ENCODE data around the gene PLXNA4. TPM values are rescaled to one million over a fixed set of nuclear protein-coding genes. Genes with fewer than 3 reads are reported as not detected.
"Not testable (repeated sequence)": the region's sequence is repeated elsewhere in the genome, so short reads cannot be mapped to it uniquely, and the experiment has no call there.

The PLXNA4 gene
- total RNA-seq, 2 experiments from 2014 or later = 0.18 to 0.70 TPM

DNA sequence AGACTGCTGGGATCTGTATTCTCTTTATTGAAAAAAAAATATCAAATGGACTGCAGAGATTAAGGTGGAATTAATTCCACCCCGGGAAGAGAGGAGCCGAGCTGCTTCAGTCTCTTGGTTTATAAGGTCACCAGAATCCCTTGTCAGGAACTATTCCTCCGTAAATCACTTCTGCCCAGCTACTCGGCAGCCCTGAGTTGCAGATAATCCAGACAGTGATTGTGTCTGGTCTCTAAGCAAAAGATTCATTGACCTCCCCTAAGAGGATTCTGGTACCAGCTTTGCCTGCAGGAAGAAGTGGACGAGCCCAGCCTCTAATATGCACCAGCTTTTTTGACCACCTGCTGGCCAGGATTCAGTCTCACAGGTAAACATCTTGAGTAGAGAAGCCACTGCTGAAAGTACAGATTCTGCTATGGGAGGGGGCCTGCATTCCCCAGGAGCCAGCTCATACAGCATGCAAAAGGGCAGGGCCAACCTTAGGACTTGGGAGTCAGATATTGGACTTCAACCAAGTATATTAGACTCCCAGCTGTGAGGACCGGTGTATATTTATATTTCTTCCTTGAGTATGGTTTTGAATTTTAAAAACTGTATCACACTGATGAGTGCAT lies 27.1 kb upstream of the PLXNA4 start:
- Mint-ChIP-seq H3K9me3 (no peaks in the 10 kb centered on the region), H3K27me3 (no peaks in the 10 kb centered on the region), H3K4me1 (ENCODE audit: low read depth) (no peaks in the 10 kb centered on the region), H3K27ac (no peak overlapping the region), H3K4me3 (no peak overlapping the region), H3K36me3 (ENCODE audit: low read depth) (no peaks in the 10 kb centered on the region)
- POLR2A ChIA-PET = no interaction called here
- TF ChIP-seq, protein P1, sequence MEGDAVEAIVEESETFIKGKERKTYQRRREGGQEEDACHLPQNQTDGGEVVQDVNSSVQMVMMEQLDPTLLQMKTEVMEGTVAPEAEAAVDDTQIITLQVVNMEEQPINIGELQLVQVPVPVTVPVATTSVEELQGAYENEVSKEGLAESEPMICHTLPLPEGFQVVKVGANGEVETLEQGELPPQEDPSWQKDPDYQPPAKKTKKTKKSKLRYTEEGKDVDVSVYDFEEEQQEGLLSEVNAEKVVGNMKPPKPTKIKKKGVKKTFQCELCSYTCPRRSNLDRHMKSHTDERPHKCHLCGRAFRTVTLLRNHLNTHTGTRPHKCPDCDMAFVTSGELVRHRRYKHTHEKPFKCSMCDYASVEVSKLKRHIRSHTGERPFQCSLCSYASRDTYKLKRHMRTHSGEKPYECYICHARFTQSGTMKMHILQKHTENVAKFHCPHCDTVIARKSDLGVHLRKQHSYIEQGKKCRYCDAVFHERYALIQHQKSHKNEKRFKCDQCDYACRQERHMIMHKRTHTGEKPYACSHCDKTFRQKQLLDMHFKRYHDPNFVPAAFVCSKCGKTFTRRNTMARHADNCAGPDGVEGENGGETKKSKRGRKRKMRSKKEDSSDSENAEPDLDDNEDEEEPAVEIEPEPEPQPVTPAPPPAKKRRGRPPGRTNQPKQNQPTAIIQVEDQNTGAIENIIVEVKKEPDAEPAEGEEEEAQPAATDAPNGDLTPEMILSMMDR (IDR thresholded peaks at IDR 0.05) = no peak
- no peak for ATAC-seq
- CTCF ChIA-PET = interaction anchor here (0.8 to 2.3 kb wide), 2 partner anchors 22 to 100 kb away, joined by 3 to 7 read pairs; no protein-coding TSS in a partner anchor
- DNase-seq = no peak
- intact Hi-C loops (cut with micrococcal nuclease) = no loop called here

DNA sequence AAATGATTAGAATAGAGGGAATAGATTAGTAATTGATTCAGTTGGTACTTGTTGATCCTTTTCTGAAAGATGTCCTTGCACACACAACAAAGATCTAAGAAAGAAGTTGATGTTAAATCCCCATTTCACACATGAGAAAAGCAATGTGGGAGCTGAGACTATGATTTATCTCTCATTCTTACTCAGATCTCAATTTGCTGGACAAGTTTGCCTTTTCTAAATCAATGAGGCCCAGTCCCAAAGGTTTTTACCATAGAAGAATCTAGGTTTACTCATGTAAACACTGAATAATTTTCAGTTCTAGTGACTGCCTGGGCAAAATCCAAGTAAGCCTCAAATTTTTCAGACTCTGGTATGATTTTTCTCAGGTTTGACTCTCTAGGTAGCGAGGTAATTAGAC lies 25.5 kb upstream of the PLXNA4 start:
- ChIA-PET CTCF (interaction anchor here (1.0 to 2.3 kb wide), 3 partner anchors 21 to 832 kb away, joined by 3 to 7 read pairs (median 3); no protein-coding TSS in a partner anchor), POLR2A (interaction anchor here (0.5 to 1.2 kb wide), 2 partner anchors 15 to 36 kb away, joined by 3 read pairs; no protein-coding TSS in a partner anchor)
- H3K4me3 Mint-ChIP-seq = no peak overlapping the region
- H3K27ac Mint-ChIP-seq = no peak overlapping the region
- TF ChIP-seq, protein P1 (IDR thresholded peaks at IDR 0.05) = no peak
- peaks cover 1% of the 10 kb centered on the region for H3K27me3 Mint-ChIP-seq
- ATAC-seq (no peak), DNase-seq (no peak)
- no peaks in the 10 kb centered on the region for H3K9me3 Mint-ChIP-seq
- intact Hi-C loops (cut with micrococcal nuclease) = no loop called here
- H3K36me3 Mint-ChIP-seq (ENCODE audit: low read depth) = no peaks in the 10 kb centered on the region
- no peaks in the 10 kb centered on the region for H3K4me1 Mint-ChIP-seq (ENCODE audit: low read depth)

DNA sequence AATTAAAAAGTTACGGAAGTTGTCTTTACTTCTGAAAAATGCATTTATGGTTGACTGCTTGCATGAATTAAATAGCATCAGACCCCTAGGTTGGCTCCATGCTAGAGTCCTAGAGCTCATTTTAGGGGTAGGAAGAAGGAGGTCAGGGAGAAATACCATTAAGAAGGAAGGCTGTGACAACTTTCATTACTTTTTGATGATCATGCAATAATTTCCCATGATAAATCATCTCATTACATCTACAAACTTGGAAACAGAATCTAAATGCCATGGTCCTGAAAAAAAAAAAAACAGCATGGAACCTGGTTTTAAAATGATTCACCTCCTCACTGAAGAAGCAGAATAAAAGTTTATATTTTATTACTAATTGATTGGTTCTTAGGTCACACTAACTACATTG lies 20.3 kb upstream of the PLXNA4 start:
- intact Hi-C loops (cut with micrococcal nuclease) = no loop called here
- POLR2A ChIA-PET = no interaction called here
- Mint-ChIP-seq H3K36me3 (ENCODE audit: low read depth) (no peaks in the 10 kb centered on the region), H3K4me3 (no peak overlapping the region), H3K4me1 (ENCODE audit: low read depth) (no peaks in the 10 kb centered on the region), H3K9me3 (no peaks in the 10 kb centered on the region), H3K27me3 (peaks cover 1% of the 10 kb centered on the region), H3K27ac (no peak overlapping the region)
- CTCF ChIA-PET = no interaction called here
- ATAC-seq (no peak), DNase-seq (no peak)
- TF ChIP-seq, protein P1 (IDR thresholded peaks at IDR 0.05) = no peak

DNA sequence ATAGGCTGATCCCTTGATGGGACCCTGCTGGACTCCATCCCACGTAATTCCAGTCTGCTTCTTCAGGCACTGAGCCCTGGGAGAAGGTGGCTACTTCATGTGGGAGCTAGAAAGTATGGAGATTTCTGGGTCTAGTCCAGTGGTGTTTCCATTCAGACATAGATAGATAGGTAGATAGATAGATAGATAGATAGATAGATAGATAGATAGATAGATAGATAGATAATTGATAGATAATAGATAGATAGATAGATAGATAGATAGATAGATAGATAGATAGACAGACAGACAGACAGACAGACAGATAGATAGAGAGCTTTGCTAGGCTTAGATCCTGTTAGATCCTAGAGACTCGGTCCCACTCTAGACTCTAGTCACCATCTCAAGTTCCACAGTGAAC lies 18.5 kb upstream of the PLXNA4 start:
- POLR2A ChIA-PET; intact Hi-C loops (cut with micrococcal nuclease); H3K9me3 Mint-ChIP-seq; H3K4me3 Mint-ChIP-seq; H3K27me3 Mint-ChIP-seq; H3K27ac Mint-ChIP-seq; H3K36me3 Mint-ChIP-seq (ENCODE audit: low read depth); ATAC-seq; CTCF ChIA-PET; H3K4me1 Mint-ChIP-seq (ENCODE audit: low read depth); DNase-seq: not testable (repeated sequence)

DNA sequence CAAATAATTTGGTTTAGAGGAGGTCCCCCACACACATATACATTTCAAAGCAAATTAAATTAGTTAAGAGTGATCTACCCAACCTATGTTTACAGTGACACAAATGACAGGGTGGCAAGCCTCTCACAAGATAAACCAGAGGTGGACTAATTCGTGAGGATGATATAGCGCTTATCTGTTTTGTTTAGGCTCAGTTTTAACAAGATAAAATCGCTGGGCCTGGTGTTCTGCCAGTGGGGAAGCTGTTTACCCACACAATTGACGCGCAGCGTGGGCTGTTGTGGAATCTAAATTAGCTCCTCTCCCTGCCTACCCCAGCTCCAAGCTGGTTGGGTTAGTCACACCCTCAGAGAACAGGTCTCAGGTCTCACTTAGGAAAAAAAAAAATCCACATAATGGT lies 16.7 kb upstream of the PLXNA4 start:
- TF ChIP-seq, protein P1 (IDR thresholded peaks at IDR 0.05) = no peak
- intact Hi-C loops (cut with micrococcal nuclease) = no loop called here
- CTCF ChIA-PET = no interaction called here
- Mint-ChIP-seq H3K4me3 (no peak overlapping the region), H3K27ac (no peak overlapping the region), H3K36me3 (ENCODE audit: low read depth) (no peaks in the 10 kb centered on the region), H3K9me3 (no peaks in the 10 kb centered on the region), H3K4me1 (ENCODE audit: low read depth) (no peaks in the 10 kb centered on the region), H3K27me3 (peaks cover 1% of the 10 kb centered on the region)
- POLR2A ChIA-PET = no interaction called here
- DNase-seq (no peak), ATAC-seq (no peak)

Measured in activated CD8-positive, alpha-beta T cell treated with anti-CD3 and anti-CD28 coated beads for 36 hours (primary cell).